HG03159 (cell line): Measurements from ENCODE around the gene OR2F2.

Experiments used
- ATAC-seq: cut with Tn5 transposase; IDR thresholded peaks from one replicate; pipeline ENCODE4 v1.9.1; 2021; ENCODE audit warnings: mild to moderate bottlenecking, moderate library complexity; ENCODE audit not compliant: unreplicated experiment

Gene OR2F2

DNA sequence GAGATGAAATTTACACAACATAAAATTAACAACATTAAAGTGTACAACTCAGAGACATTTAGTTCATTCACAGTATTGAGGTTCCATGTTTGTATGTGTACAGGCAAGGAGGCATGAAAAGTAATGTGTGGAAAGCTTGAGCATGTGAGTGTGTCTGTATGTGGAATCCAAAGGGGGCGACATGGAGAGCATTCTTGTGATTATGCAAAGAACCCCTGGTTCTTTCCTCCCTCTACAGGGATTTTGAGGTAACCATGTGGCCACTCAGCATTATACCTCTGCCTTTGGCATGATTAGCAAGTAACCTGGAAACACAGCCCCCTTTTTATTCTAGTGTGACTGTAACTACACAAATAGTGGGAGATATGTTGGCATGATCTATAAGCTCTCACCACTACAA is 40.6 kb downstream of the OR2F2 start:
- no peak for ATAC-seq

DNA sequence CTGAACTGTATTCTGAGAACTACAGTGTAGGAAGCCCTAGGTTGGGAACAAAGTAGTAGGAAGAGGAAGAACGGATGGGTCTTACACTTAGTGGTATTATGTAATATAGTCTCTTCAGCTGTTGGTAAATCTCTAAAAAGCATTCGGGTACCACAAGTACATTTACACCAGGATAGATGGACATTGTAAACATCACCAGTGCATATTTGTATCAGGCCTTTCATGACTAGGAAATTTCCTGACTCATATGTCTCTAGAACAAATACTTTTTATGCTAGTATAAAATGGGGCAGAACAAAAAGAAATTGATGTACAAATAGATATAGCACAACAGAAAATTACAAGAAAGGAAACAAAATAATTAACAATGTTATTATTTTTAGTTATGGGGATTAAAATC is 43.6 kb downstream of the OR2F2 start:
- no peak for ATAC-seq

DNA sequence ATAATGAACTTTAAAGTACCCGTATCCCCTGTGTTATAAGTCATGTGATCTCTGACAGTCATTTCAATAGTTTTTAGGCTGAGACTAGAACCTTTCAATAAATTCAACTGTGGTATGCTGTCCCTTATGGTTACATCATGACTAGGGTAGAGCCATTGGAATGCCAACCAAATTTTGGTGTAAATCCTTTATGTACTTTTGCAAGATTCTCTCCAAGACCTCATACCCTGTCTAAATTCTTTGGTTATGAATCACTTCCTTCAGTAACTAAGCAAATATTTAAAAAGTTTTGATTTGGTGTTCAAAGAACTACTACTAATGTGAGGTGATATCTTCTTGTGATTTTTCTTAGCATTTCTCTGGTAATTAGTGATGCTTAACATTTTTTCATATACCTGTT is 44.3 kb downstream of the OR2F2 start:
- ATAC-seq, result no peak

DNA sequence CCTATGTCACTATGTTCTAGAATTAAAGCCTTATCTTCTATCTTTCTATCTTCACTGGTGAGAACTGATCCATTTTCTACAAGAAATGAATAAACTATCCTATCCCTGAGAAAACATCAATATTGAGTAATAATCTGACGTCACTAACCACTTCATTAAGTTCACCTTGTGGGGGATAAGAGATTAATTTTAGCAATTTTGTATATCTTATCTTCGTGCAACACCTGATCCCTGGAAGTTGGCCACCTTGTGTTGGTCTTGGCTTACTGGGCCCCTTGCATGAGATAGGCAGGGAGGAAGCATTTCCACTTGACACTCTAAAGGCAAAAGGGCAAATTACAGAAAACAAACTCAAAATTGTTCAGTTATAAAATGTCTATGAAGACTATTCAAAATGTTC is 45.0 kb downstream of the OR2F2 start:
- no peak for ATAC-seq

DNA sequence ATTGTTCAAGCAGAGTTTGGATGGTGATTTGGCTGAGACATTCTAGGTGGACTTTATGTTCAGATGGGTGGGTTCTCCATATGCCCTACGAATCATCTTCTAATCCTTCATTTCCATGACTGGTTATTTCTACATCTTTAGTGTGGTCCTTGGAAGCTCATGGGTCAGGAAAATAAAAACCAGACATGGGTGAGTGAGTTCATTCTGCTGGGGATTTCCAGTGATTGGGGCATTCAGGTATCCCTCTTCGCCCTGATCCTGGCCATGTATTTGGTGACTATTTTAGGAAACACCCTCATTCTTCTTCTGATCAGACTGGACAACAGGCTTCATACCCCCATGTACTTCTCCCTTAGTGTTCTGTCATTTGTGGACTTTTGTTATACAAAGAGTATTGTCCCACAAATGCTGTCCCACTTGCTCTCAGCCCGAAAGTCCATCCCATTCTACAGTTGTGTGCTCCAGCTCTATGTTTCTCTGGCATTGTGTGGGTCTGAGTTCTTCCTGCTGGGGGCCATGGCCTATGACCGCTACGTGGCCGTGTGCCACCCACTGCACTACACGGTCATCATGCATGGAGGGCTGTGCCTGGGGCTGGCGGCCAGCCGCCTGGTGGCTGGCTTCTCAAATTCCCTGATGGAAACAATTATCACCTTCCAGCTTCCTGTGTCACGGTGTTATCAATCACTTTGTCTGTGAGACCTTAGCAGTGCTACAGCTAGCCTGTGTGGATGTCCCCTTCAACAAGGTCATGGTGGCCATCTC is 45.9 kb downstream of the OR2F2 start:
- ATAC-seq, result no peak

DNA sequence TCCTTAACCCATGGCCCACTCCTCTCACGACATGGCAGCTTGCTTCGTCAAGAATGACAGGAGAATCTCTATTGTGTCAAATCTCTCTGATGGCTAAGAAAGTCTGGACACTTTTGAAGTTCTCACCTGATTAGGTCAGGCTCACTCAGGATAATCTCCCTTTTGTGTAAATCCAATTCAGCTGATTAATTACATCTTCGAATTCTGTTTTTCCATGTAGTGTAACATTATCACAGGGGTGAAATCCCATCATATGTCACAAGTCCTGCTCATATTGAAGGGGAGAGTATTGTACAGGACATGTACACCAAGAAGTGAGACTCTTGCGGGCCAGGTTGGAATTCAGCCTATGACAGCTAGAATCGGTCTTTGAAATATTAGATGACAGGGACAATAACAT is 48.9 kb downstream of the OR2F2 start:
- ATAC-seq, result no peak
